Epithelial cell of proximal tubule (primary cell): Measurements from ENCODE around the gene CNBP. TPM values are rescaled to one million over a fixed set of nuclear protein-coding genes. Genes with fewer than 3 reads are reported as not detected.

Experiments
- DNase-seq: peaks from one replicate; pipeline ENCODE4 v3.0.0-alpha.2; 2011; ENCODE audit warnings: low read depth
- H3K4me3 ChIP-seq: 2 replicates; pipeline ENCODE4 v1.5.1; 2011; ENCODE audit warnings: low read depth, mild to moderate bottlenecking, low read length
- CTCF ChIP-seq: conservative IDR thresholded peaks from 2 replicates; pipeline ENCODE4 v1.5.1; 2012; ENCODE audit warnings: low read depth, mild to moderate bottlenecking, low read length
- total RNA-seq: library from RNA; depleted of rRNA; stranded (reverse); fragments of >200 nt; gene quantifications from 2 replicates; pipeline ENCODE4 v1.2.3, GENCODE V29; 2015

CNBP gene
- total RNA-seq, 1 donor from 2014 or later, result 292 TPM

- TF ChIP-seq CTCF, result no peak
- no peak for DNase-seq
- no peak overlapping the region for H3K4me3 ChIP-seq
These were observed 60.2 kb downstream of the CNBP start for GRCh38 chr3:129123314-129124060.

GRCh38 chr3:129122412-129123011, 61.2 kb downstream of the CNBP start:
- no peak for TF ChIP-seq CTCF
- DNase-seq, result no peak
- H3K4me3 ChIP-seq, result peak overlapping the region; percentile 90

DNA sequence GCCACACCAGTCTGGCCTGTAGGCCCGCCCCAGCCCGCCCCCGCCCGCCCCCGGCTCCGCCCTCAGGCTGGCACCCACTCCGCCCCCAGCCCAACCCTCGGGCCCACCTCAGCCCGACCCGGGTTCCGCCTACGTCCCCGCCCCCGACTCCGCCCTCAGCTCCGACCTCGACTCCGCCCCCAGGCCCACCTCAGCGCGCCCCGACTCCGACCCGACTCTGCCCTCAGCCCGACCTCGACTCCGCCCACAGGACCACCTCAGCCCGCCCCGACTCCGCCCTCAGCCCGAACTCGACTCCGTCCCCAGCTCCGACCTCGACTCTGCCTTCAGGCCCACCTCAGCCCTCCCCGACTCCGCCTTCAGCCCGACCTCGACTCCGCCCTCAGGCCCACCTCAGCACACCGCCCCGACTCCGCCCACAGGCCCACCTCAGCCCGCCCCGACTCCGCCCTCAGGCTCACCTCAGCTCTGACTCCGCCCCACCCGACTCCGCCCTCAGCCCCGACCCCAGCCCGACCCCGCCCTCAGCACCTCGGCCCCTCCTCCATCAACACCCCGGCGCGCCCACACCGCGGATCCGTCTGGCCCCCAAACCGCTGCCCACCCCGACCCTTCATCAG, 61.8 kb downstream of the CNBP start, which contains the start of gene RAB43:
Gene RAB43 (minus strand): TSS at position 13 of the 620 bp plus-strand sequence. CDS start 315 bp downstream, outside the sequence.
- no peak for TF ChIP-seq CTCF
- H3K4me3 ChIP-seq, result peak within 1 kb of the TSS; percentile 90
- DNase-seq, result no peak

DNA sequence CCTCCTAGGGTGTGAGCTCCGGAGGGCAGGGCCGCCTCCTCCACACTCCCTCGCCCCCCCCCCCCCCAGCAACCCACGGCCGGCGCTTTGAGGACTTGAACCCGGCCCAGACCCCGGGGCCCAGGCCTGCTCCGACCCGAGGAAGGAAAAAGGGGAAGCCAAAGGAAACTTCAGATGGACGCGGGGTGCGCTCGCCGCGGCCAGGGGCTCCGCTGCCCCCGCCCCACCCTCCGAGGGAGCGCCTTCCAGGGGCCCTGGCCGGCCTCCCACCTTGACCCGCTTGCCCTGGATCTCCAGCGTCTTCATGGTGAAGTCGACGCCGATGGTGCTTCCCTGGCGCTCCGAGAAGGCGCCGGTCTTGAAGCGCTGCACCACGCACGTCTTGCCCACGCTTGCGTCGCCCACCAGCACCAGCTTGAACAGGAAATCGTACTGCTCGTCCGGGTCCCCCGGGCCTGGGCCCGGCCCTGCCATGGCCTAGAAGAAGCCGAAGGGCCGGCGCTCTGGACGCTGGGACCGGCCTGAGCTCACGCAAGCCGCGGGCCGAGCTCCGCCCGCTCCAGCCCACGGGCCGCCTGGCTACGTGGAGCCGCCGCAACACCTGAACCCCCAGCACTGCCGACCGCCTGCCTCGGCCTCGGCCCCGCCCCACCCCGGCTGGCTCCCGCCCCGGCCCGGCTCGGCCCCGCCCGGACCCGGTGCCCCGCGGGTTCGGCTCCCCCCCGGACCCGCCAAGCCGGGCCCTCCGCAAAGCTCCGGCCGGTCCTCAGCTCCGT, 62.5 kb downstream of the CNBP start:
- no peak for DNase-seq
- no peak for TF ChIP-seq CTCF
- peak overlapping the region; percentile 90 for H3K4me3 ChIP-seq

DNA sequence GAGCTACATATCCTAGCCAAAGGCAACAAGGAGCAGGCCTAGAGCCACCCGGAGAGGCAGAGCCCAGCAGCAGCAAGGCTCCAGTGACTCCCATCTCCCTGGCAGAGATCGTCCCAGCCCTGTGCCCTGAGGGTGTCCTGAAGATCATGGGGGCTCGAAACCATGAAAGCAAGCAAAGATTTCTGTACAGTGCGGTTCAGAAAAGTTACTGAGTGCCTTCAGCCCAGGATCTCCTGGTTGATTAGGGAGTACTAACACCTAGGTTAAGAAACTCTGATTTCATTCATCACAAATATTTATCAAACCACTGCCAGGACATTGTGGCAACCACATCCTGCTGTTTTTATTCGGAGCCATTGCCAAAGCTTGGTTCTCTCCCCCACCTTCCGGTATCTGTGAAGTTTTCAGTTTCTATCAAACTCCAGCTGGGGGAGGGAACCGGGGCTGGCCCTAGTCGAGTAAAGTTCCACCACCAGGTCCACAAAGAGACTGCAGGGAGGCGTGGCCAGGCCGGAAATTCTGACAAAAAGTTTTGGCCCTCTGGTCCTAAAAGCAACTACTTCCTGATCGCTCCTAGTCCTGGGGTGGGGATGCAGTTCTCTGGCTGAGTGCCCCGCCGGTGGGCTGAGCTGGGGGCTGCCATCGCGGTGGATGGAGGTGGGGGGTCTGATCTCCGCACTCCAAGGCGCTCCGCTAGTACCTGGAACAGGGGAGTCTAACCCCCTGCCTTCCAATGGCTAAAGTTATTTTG, 63.3 kb downstream of the CNBP start:
- peak overlapping the region; percentile 90 for H3K4me3 ChIP-seq
- peak; percentile 59 for DNase-seq
- TF ChIP-seq CTCF, result peak; percentile 32
